ENCODE results near the gene ZNF516.

Gene ZNF516

DNA sequence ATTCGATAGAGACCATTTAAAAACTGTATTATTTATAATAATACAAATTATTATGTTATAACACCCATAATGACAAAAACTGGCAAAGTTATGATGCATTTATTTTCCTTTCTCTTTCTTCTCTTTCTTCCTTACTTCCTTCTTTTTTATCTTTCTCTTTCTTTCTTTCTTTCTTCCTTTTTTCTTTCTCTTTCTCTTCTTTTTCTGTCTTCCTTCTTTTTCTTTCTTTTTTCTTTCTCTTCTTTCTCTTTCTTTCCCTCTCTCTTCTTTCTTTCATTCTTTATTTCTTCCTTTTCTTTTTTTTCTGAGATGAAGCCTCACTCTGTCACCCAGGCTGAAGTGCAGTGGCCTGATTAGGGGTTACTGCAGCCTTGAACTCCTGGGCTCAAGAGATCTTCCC lies 27.5 kb upstream of the ZNF516 start:
- Histone ChIP-seq H2AFZ (ENCODE audit: low read length) (peak overlapping the region; percentile 93), H3K9ac (ENCODE audit: low read depth, low read length, poor library complexity) (no peak overlapping the region), H3K4me1 (ENCODE audit: control insufficient read depth in 2 of 2, insufficient read depth in 1 of 2, low read depth in 1 of 2, low read length in 2 of 2) (peaks cover 15 to 37% of the 10 kb centered on the region in 2 donors), H2BK120ac (ENCODE audit: low read depth, low read length) (no peak overlapping the region), H3K14ac (ENCODE audit: low read length) (no peak overlapping the region), H3K4ac (ENCODE audit: low read length) (no peak overlapping the region), H3K79me1 (ENCODE audit: low read depth, low read length) (no peaks in the 10 kb centered on the region), H2BK5ac (ENCODE audit: low read length) (no peak overlapping the region), H3K27ac (replicated peaks; ENCODE audit: low read length) (no peak overlapping the region), H3K23ac (ENCODE audit: low read depth, low read length, poor library complexity) (no peak overlapping the region), H4K91ac (ENCODE audit: low read depth, low read length, poor library complexity) (no peak overlapping the region), H3K9me3 (replicated peaks in 1 of 2; ENCODE audit: control insufficient read depth in 2 of 2, insufficient read depth in 1 of 2, low read depth in 1 of 2, low read length in 2 of 2) (no peaks in the 10 kb centered on the region), H4K8ac (ENCODE audit: low read depth, low read length) (no peak overlapping the region), H3K18ac (ENCODE audit: low read length) (no peak overlapping the region), H2AK5ac (ENCODE audit: low read depth, low read length) (no peak overlapping the region), H3K27me3 (ENCODE audit: control insufficient read depth in 3 of 3, insufficient read depth in 3 of 3, low read depth in 1 of 3, low read length in 3 of 3) (no peaks in the 10 kb centered on the region), H3K36me3 (replicated peaks in 1 of 2; ENCODE audit: control insufficient read depth in 2 of 2, insufficient read depth in 2 of 2, low read length in 2 of 2) (no peaks in the 10 kb centered on the region), H3K4me2 (ENCODE audit: insufficient read depth, low read length, poor library complexity, severe bottlenecking) (no peak overlapping the region), H3K4me3 (ENCODE audit: low read length in 2 of 2) (no peak overlapping the region), H2BK15ac (ENCODE audit: low read length) (no peak overlapping the region), H2BK12ac (ENCODE audit: low read length) (no peak overlapping the region)
- DNase-seq (ENCODE audit: low spot score), result no peak
- WGBS, 2 donors (ENCODE audit: extremely low coverage in 2 of 2, insufficient read length in 2 of 2, insufficient replicate concordance in 1 of 2), result no CpG with 5 or more reads among the region's 1 CpG

DNA sequence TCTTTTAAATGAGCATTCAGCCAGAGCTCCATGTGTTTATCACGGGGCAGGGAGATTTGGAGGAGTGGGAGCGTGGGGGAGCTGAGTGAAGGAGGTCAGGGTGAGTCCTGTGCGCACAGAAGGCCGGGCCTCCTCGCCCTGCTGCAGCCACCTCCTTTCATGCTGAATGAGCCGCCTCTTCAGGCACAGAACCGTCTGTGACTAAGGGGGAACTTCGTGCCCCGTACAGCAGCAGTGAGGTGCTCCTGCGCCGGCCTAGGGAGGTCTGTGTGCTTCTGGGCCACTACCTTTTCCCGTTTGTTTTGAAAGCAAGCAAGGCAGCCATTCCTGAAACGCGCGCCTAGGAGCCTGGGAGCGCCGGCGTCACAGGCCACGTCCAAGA lies 27.1 kb upstream of the ZNF516 start:
- Histone ChIP-seq H2BK12ac (ENCODE audit: low read length) (no peak overlapping the region), H3K18ac (ENCODE audit: low read length) (peak overlapping the region; percentile 78), H2BK120ac (ENCODE audit: low read depth, low read length) (peak overlapping the region; percentile 56), H3K27ac (replicated peaks; ENCODE audit: low read length) (peak overlapping the region; percentile 56), H3K9ac (ENCODE audit: low read depth, low read length, poor library complexity) (no peak overlapping the region), H2AK5ac (ENCODE audit: low read depth, low read length) (no peak overlapping the region), H3K36me3 (replicated peaks in 1 of 2; ENCODE audit: control insufficient read depth in 2 of 2, insufficient read depth in 2 of 2, low read length in 2 of 2) (no peaks in the 10 kb centered on the region), H3K4me3 (ENCODE audit: low read length in 2 of 2) (no peak overlapping the region), H3K23ac (ENCODE audit: low read depth, low read length, poor library complexity) (no peak overlapping the region), H4K91ac (ENCODE audit: low read depth, low read length, poor library complexity) (peak overlapping the region; percentile 5), H2BK15ac (ENCODE audit: low read length) (no peak overlapping the region), H3K14ac (ENCODE audit: low read length) (peak overlapping the region; percentile 10), H3K9me3 (replicated peaks in 1 of 2; ENCODE audit: control insufficient read depth in 2 of 2, insufficient read depth in 1 of 2, low read depth in 1 of 2, low read length in 2 of 2) (no peaks in the 10 kb centered on the region), H4K8ac (ENCODE audit: low read depth, low read length) (no peak overlapping the region), H2BK5ac (ENCODE audit: low read length) (no peak overlapping the region), H3K4ac (ENCODE audit: low read length) (no peak overlapping the region), H3K4me2 (ENCODE audit: insufficient read depth, low read length, poor library complexity, severe bottlenecking) (no peak overlapping the region), H3K27me3 (ENCODE audit: control insufficient read depth in 3 of 3, insufficient read depth in 3 of 3, low read depth in 1 of 3, low read length in 3 of 3) (no peaks in the 10 kb centered on the region), H3K79me1 (ENCODE audit: low read depth, low read length) (no peaks in the 10 kb centered on the region), H2AFZ (ENCODE audit: low read length) (peak overlapping the region; percentile 93), H3K4me1 (ENCODE audit: control insufficient read depth in 2 of 2, insufficient read depth in 1 of 2, low read depth in 1 of 2, low read length in 2 of 2) (peaks cover 15 to 39% of the 10 kb centered on the region in 2 donors)
- DNase-seq (ENCODE audit: low spot score), result no peak
- no CpG with 5 or more reads among the region's 19 CpGs for WGBS, 2 donors (ENCODE audit: extremely low coverage in 2 of 2, insufficient read length in 2 of 2, insufficient replicate concordance in 1 of 2)

DNA sequence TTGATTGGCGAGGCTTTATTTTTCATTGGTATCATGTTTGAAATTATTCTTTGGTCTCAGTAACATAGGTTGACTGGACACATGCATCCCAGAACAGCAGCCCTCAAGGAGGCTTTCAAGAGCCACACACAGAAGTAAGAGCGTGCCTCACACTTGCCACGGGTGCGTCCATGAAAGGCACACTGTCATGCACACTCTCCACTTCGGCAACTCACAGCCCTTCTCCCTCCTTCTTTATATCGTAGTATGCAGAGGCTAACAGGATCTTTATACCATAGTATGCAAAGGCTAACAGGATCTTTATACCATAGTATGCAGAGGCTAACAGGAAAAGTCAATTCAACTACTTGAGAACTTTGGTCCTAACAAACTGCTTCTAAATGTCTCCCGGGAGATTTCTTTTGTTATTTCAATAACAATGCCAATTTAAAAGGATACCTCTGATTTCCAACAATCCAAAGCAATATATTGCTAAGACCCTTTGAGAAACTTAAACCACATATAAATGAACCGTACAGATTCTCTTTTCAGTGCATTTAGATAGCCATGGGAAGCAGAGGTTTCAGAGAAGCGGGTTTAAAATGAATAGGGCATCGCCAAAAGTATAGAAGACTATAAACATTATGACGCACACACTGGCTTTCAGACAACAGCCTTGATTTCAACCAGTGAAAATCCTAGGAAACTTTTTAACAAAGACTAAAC lies 26.5 kb upstream of the ZNF516 start:
- Histone ChIP-seq H3K9ac (ENCODE audit: low read depth, low read length, poor library complexity) (no peak overlapping the region), H3K27ac (replicated peaks; ENCODE audit: low read length) (no peak overlapping the region), H3K4me2 (ENCODE audit: insufficient read depth, low read length, poor library complexity, severe bottlenecking) (no peak overlapping the region), H3K9me3 (replicated peaks in 1 of 2; ENCODE audit: control insufficient read depth in 2 of 2, insufficient read depth in 1 of 2, low read depth in 1 of 2, low read length in 2 of 2) (no peaks in the 10 kb centered on the region), H3K27me3 (ENCODE audit: control insufficient read depth in 3 of 3, insufficient read depth in 3 of 3, low read depth in 1 of 3, low read length in 3 of 3) (no peaks in the 10 kb centered on the region), H3K14ac (ENCODE audit: low read length) (no peak overlapping the region), H2AFZ (ENCODE audit: low read length) (peak overlapping the region; percentile 93), H4K91ac (ENCODE audit: low read depth, low read length, poor library complexity) (no peak overlapping the region), H3K23ac (ENCODE audit: low read depth, low read length, poor library complexity) (no peak overlapping the region), H3K4me3 (ENCODE audit: low read length in 2 of 2) (no peak overlapping the region), H2BK5ac (ENCODE audit: low read length) (no peak overlapping the region), H2BK15ac (ENCODE audit: low read length) (no peak overlapping the region), H3K36me3 (replicated peaks in 1 of 2; ENCODE audit: control insufficient read depth in 2 of 2, insufficient read depth in 2 of 2, low read length in 2 of 2) (no peaks in the 10 kb centered on the region), H2BK12ac (ENCODE audit: low read length) (no peak overlapping the region), H4K8ac (ENCODE audit: low read depth, low read length) (no peak overlapping the region), H2BK120ac (ENCODE audit: low read depth, low read length) (no peak overlapping the region), H2AK5ac (ENCODE audit: low read depth, low read length) (no peak overlapping the region), H3K18ac (ENCODE audit: low read length) (no peak overlapping the region), H3K4me1 (ENCODE audit: control insufficient read depth in 2 of 2, insufficient read depth in 1 of 2, low read depth in 1 of 2, low read length in 2 of 2) (peaks cover 15 to 39% of the 10 kb centered on the region in 2 donors), H3K4ac (ENCODE audit: low read length) (no peak overlapping the region), H3K79me1 (ENCODE audit: low read depth, low read length) (no peaks in the 10 kb centered on the region)
- DNase-seq (ENCODE audit: low spot score), result no peak
- WGBS, 2 donors (ENCODE audit: extremely low coverage in 2 of 2, insufficient read length in 2 of 2, insufficient replicate concordance in 1 of 2), result no CpG with 5 or more reads among the region's 11 CpGs

DNA sequence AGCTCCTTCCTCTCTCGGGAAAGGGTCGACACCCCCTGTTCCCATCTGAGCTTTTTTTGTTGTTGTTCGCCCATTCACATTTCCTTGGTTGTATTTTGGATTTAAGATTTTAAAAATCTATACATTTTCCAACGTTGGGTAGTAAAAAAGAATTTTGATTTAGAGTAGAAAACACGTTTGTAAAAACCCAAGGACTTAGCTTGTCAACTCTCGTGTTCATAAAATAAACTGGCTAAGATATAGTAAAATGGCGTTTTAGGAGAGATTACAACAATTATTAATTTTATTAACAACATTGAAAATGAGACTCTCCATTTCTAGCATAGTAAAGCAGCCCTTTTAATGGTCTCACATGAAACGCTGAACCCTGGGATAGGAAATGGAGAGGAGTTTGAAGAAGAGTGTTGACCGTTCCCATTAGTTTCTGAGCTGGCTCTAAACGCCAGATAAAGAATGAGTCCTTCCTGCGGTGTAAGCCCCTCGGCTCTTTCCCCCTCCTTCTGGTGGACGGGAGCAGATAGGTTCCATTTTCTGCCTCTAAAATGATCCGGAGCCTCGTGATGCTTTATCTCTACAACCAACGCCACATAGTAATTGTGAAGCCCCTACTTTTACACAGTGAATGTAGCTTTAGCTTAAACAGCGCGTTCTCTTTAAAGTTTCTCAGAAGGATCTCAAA lies 24.0 kb upstream of the ZNF516 start:
- no peak overlapping the region for H4K8ac ChIP-seq (ENCODE audit: low read depth, low read length)
- no peak overlapping the region for H3K14ac ChIP-seq (ENCODE audit: low read length)
- H3K4me2 ChIP-seq (ENCODE audit: insufficient read depth, low read length, poor library complexity, severe bottlenecking), result peak overlapping the region; percentile 56
- no peak overlapping the region for H3K23ac ChIP-seq (ENCODE audit: low read depth, low read length, poor library complexity)
- no peak overlapping the region for H2BK5ac ChIP-seq (ENCODE audit: low read length)
- no peak for DNase-seq (ENCODE audit: low spot score)
- H3K4me1 ChIP-seq (ENCODE audit: control insufficient read depth in 2 of 2, insufficient read depth in 1 of 2, low read depth in 1 of 2, low read length in 2 of 2), result peaks cover 11 to 32% of the 10 kb centered on the region in 2 donors
- H3K18ac ChIP-seq (ENCODE audit: low read length), result peak overlapping the region; percentile 94
- no peaks in the 10 kb centered on the region for H3K27me3 ChIP-seq (ENCODE audit: control insufficient read depth in 3 of 3, insufficient read depth in 3 of 3, low read depth in 1 of 3, low read length in 3 of 3)
- no peak overlapping the region for H3K4ac ChIP-seq (ENCODE audit: low read length)
- H2BK15ac ChIP-seq (ENCODE audit: low read length), result no peak overlapping the region
- peak overlapping the region; percentile 80 for H3K27ac ChIP-seq (replicated peaks; ENCODE audit: low read length)
- peak overlapping the region; percentile 81 for H2AFZ ChIP-seq (ENCODE audit: low read length)
- H2BK120ac ChIP-seq (ENCODE audit: low read depth, low read length), result no peak overlapping the region
- H3K36me3 ChIP-seq (replicated peaks in 1 of 2; ENCODE audit: control insufficient read depth in 2 of 2, insufficient read depth in 2 of 2, low read length in 2 of 2), result no peaks in the 10 kb centered on the region
- no peak overlapping the region for H2BK12ac ChIP-seq (ENCODE audit: low read length)
- no peak overlapping the region for H2AK5ac ChIP-seq (ENCODE audit: low read depth, low read length)
- H4K91ac ChIP-seq (ENCODE audit: low read depth, low read length, poor library complexity), result no peak overlapping the region
- no peak overlapping the region for H3K9ac ChIP-seq (ENCODE audit: low read depth, low read length, poor library complexity)
- H3K79me1 ChIP-seq (ENCODE audit: low read depth, low read length), result no peaks in the 10 kb centered on the region
- peak overlapping the region; percentile 1 to 48 for H3K4me3 ChIP-seq (ENCODE audit: low read length in 2 of 2)
- no peaks in the 10 kb centered on the region for H3K9me3 ChIP-seq (replicated peaks in 1 of 2; ENCODE audit: control insufficient read depth in 2 of 2, insufficient read depth in 1 of 2, low read depth in 1 of 2, low read length in 2 of 2)
- WGBS, 2 donors (ENCODE audit: extremely low coverage in 2 of 2, insufficient read length in 2 of 2, insufficient replicate concordance in 1 of 2), result no CpG with 5 or more reads among the region's 18 CpGs

Measured in neuronal stem cell (in vitro differentiated cells).